RPMI8226 (cell line): ENCODE results near the gene SNAI3.

Experiments used
- DNase-seq: peaks from one replicate; pipeline ENCODE4 v3.0.0-alpha.2; 2015

Gene SNAI3

DNA sequence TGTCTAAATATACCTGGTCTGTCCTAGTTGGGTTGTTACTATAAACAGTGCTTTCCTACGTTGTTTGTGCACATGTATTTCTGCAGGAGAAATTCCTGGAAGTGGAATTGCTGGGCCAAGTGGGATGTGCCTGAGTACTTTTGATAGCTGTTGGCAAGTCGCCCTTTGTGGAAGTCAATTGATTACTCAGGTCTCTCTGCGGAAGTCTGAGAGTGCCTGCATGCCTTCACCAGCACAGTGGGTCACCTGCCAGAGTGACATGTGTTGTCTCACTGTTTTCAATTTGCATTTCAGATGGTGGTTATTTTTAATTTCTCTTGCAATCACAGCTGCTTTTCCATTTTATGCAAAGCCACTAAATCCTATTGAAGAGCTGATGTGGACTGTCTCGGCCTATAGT lies 21.2 kb downstream of the SNAI3 start:
- no peak for DNase-seq

GRCh38 chr16:88662843-88663606 lies 23.3 kb downstream of the SNAI3 start, which contains the start of gene MVD:
TSS of gene MVD (minus strand) at chr16:88663091. CDS start at chr16:88663080, 11 bp downstream.
- peak; percentile 95 for DNase-seq

- no peak for DNase-seq
Observed at GRCh38 chr16:88662222-88662842, 24.0 kb downstream of the SNAI3 start.

DNA sequence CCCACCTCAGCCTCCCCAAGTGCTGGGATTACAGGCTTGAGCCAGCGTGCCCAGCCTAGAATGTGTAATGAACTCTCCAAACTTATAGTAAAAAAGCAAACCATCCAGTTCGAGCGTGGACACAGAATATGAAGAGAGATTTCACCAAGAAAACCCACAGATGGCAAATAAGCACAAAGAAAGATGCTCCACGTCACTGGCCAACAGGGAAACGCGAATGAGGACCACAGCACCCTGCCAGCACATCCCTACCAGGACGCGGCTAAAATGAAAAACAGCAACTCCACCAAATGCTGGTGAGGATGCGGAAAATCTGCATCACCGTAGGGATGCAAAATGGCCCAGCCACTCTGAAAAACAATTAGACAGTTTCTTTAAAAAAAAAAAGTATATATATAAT lies 24.8 kb downstream of the SNAI3 start:
- DNase-seq = no peak

DNA sequence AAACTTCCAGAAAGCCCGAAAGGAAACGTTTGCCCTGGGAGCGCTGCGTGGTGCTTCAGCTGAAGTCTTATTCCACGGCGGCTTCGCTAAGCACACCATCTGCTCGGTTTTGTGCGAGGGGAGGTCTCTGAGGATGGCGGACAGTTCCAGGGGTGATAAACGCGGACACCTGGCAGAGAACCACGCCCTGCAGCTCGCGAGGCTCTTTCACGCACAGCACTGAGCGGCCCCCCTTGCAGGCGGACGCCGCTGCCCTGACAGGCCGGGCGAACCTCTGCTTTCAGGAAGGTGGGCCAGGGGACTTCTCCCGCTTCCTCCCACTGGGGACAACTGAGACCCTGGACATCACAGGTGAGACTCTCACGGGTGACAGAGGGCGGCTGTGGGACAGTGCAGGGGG lies 27.1 kb downstream of the SNAI3 start:
- no peak for DNase-seq

- no peak for DNase-seq
Observed at GRCh38 chr16:88658714-88659113, 27.6 kb downstream of the SNAI3 start.

DNA sequence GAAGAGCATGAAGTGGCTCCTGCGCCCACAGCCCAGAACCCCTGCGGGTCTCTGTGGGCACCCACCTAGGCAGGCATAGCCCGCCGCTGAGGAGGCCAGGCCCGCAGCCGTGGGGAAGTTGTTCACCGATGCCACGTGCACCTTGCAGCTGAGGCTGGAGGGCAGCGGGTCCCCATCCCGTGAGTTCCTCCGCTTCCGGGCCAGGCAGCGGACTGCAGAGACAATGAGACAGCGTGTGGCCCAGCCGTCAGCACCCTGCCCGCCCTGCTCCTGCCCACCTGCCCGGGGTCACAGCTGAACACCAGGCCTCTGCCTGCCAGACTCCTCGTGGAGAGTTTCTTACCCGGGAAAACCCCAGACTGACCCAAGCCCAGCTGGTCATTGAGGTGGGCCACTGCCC lies 28.9 kb downstream of the SNAI3 start:
- no peak for DNase-seq

GRCh38 chr16:88656291-88656980 lies 29.9 kb downstream of the SNAI3 start:
- no peak for DNase-seq

DNA sequence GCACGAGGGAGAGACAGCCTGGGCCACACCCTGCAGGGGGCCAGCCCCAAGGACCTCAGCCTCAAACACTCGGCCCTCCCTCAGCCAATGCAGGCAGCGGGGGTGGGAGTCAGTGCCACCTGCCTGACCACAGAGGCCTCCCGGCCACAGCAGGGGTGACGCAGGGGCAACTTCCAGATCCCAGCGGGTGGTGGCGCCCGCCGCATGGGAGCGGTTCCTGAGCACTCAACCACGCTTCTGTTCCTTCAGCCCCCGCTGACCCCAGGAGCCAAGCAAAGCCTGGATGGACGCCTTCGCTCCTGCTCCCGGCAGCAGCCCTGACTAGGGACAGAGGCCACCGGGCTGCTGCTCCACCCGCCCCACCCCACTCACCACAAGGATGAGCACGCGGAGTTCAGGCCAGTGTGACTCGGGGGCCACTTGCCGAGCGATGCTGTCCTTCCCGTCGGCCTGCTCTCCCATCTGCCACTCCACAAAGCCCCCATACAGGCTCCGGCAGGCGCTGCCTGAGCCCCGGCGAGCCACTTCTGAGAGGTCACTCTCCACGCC lies 30.5 kb downstream of the SNAI3 start:
- DNase-seq = no peak

DNA sequence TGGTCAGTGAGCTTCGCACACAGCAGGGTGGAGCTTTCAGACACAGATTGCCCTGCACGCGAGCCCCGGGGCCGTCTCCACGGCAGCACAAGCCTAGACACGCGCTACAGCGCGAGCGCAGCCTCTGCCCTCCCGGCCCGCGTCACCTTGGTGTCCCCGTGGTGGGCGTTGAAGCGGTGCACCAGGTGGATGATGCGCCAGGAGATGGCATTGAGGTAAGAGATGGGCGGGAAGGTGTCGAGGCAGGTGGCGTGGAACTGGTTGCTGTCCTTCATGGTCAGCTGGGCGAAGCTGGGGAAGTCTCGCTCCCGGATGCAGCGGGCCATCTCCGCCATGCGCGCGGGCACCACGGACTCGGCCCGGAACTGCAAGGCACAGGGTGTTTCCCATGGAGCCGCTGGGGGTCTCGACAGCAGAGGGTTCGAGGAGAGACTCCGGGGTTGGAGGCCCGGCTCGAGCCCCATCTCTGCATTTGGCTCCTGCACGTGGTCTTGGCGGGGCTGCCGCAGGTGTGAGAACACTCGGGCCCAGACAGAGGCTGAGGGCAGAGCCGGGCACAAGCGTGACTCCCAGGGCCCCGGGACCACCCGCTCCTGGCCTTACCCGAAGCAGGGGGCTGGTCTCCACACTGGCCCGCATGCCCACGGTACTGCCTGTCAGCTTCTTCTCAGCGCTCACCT lies 31.1 kb downstream of the SNAI3 start:
- no peak for DNase-seq

DNA sequence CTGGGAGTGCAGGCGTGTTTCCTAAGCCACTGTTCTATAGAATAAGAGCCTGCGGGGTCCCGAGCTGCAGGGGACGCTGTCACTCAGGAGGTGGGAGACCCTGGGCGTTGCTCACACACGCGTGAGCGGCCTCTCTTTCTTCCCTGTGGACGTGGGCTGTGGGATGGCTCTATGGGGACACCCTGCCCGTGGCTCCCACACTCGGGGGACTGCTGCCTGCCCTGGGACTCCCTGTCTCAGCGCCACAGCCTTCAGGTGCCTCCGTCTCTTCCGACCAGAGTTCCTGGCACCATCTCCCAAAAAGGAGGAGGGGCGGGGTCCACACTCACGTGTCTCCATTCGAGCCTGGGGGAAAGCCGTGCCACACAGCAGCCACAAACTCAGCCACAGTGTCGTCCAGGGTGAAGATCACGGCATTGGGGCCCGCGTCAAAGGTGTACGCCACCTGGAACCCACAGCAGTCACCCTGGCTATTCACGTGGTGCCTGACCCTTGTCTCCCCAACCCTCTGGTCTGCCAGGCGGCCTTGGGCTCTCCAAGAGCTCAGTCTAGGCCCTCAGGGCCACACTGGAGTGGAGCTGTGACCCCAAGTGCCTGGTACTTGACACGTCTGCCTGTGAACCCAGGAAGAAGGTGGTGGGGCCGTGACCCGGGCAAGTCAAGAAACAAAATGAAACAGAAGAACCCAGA lies 31.8 kb downstream of the SNAI3 start:
- no peak for DNase-seq

DNA sequence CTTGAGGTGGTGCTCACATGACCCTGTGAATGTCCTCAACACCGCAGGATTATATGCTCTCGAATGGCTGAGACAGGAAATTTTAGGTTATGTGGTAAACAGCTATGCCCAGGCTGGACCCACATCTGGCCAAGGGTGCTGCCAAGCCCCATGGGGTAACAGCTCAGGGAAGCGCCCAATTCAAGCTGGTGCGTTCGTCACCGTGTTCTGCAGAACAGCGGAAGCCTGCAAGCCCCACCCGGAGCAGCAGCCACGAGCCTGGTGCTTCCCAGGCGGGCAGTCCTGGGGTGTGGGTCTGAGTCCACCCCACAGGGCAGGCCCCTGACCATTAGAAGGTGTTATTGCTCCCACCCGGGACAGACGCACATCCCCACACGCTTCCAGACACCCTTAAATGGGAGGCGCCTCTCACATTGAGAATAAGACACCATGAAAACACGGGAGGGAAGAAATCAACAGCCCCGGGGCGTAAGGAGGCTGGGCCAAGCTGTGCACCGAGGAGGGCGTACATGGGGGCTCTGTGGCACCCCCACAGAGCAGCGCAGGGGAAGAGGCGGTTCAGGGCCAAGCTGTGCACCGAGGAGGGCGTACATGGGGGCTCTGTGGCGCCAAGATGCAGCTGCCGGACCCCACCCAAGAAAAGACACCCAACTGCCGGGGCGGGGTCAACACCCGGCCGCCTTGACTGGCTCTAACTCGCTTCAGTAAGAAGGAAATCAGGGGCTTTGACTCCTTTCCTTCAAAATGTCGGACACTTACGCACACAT lies 32.5 kb downstream of the SNAI3 start:
- no peak for DNase-seq

GRCh38 chr16:88653101-88653500 lies 33.2 kb downstream of the SNAI3 start:
- no peak for DNase-seq

DNA sequence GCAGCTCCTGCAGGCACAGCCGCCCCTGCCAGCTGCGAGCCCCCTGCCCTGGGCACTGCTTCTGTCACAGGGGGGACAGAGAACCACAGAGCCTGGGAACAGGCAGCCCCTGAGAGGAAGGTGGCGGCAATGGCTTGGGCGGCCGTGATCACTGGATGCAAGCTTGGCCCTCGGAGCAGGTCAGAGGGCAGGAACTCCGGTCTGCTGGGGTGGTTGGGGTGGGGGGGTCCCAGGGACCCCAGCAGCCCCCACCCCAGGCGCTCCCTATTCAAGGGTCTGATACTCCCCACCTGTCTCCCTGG lies 33.6 kb downstream of the SNAI3 start:
- no peak for DNase-seq

GRCh38 chr16:88651989-88652761 lies 34.1 kb downstream of the SNAI3 start:
- DNase-seq = no peak

GRCh38 chr16:88651276-88651988 lies 34.9 kb downstream of the SNAI3 start:
- peak; percentile 84 for DNase-seq

- peak; percentile 88 for DNase-seq
Observed at GRCh38 chr16:88650749-88651275, 35.5 kb downstream of the SNAI3 start, which contains the start of gene CYBA. TSS of gene CYBA (minus strand) at chr16:88651053. CDS start at chr16:88651013, 40 bp downstream.

GRCh38 chr16:88649924-88650748 lies 36.2 kb downstream of the SNAI3 start:
- peak; percentile 48 for DNase-seq
